ENCODE measurements around the gene CCDC188.

- TF ChIP-seq CTCF (conservative IDR thresholded peaks at IDR 0.05) (no peak), EZH2 (IDR thresholded peaks at IDR 0.05; ENCODE audit: low read depth) (no peak)
Measured at GRCh38 chr22:20153945-20154344, 3.1 kb upstream of the CCDC188 start.
